ENCODE results near the gene MYH14.
"Not testable (repeated sequence)": the region's sequence is repeated elsewhere in the genome, so short reads cannot be mapped to it uniquely, and the experiment has no call there.

The MYH14 gene

DNA sequence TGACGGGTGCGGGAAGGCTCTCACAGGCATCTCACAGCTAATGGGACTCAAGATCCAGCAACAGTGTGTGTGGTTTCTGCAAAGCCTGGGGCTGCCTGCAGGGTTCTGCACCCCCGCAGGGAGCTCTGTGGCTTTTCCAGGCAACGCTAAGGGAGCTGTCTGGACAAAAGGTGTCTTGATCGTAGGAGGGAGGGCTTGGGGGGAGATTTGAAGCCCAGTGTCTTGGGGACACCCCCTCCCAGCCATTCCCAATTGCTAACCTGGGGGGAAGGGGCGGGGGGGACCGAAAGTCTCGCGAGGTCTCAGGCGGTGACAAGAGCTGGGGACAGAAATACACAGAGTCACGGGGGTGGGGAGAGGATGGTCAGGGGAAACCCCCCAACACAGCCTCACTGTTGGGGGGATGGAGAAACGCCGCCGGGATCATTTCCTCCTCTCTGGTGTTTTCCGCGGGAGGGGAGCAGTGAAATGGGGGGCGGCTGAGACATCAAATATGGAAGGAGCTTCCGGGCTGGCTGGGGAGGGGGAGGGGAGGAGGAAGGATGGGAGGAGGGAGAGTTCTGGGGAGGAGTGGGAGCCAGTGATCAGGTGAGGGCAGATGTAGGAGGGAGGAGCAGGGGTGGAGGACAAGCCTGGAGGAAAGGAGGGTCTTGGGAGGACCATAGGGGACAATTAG lies 112.5 kb downstream of the MYH14 start:
- DNase-seq (ENCODE audit: low spot score): no peak
- no peak for FAIRE-seq

DNA sequence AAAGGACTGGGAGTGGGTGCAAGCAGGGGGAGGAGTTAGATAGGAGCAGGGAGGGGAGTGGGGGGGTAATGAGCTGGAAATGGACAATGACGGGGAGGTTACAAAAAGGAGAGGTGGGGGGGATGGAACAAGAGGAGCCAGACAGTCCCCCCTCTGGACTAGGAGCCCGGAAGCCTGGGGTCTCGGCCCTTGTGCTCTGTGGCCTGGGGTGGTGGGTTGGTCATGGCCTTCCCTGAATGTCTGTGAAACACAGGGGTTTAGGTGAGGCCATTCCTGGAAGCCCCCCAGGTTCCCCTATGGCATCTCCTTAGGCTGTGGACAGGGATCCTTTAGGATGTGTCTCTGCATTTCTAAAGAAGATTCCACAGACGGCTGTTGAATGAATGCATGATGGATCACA lies 113.7 kb downstream of the MYH14 start:
- FAIRE-seq (no peak), DNase-seq (ENCODE audit: low spot score) (no peak)

DNA sequence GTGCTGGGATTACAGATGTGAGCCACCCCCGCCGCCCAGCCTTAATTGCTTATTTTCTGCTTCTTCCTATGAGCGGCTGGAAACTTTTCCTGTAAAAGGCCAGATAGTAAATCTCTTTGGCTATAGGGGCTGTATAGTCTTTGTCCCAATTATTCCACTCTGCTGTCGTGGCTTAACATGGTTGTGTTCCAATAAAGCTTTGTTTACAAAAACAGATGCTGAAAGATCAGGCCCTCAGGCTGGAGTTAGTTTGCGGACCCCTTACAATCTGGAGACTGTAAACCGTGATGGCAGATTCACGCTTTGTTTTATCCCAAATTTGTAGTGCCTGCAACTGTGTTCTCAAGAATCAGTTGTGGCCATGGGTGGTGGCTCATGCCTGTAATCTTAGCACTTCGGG lies 115.0 kb downstream of the MYH14 start:
- FAIRE-seq: no peak
- no peak for DNase-seq (ENCODE audit: low spot score)

DNA sequence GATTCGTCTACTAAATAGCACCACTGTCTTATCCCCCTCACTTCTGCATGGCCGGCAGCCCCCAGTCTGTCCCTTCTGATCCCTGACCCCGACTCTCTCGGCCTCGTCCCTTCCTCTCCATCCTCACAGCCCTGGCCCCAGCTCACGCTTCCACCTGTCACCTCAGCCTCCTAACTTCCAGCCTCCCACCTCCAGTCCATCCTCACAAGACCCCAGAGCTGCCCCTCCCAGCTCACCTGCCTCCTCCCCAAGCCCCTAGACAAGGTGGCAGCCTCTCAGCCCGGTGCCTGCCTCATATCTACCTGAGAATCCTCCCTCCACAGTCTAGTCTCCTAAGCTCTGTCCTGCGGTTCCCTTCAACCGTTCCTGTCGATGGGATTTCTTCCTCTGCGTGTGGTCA lies 115.7 kb downstream of the MYH14 start:
- FAIRE-seq: no peak
- no peak for DNase-seq (ENCODE audit: low spot score)

DNA sequence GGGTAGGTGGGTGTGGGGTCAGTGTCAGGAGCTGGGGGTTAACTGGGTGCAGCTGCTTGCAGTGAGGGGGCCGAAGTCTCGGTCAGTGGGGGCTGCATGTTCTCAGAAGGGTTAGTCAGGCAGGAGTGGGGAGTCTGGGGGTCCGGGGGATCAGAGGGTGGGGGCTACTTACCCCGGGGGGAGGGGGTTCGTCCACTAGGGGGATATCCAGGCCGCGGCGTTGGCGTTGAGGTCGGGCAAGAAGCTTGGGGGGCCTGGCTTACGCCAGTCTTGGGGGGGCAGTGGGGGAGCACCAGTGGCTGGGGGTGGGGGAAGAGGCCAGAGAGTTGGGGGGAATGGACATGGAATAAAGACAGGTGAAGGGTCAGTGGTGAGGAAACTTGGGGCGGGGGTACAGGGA lies 116.6 kb downstream of the MYH14 start:
- FAIRE-seq: no peak

DNA sequence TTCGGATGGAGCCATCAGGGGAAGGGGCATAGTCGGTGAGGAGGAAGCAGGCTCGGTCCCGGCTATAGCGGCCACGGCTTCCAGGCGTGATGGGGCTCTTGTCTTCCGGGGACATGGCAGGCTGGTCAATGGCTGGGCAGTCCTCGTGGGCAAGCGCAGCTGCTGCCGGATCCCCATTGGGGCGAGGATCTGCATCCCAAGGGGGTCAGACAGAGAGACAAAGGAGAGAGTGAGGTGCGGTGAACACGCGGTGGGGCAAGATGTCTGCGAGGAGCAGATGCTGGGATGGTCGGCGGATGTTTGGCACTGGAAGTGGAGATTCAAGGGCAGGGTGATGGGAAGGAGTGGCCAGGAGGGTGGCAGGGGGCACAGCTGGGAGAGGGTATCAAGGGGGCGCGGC lies 117.2 kb downstream of the MYH14 start:
- no peak for FAIRE-seq
- DNase-seq (ENCODE audit: low spot score): no peak

More for the DNA sequence above, 116.6 kb downstream of the MYH14 start:
- no peak for DNase-seq (ENCODE audit: low spot score)

DNA sequence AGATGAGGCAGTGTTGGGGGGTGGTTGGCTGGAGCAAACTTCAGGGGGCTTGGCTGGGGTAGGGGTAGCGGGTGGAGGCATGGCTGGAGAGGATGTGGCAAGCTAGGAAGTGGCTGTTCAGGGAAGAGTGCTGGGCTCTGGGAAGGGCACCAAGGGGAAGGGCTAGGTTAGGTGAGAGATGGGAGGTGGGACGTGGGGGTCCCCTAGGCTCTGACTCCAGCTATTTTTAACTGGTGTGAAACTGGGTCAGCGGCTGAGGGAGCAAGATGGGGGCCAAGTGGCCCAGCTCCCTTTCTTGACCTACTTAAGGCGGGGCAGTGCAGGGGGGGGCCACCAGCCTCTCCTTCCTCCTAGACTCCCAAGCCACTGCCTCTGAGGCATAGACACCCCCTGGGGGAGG lies 118.4 kb downstream of the MYH14 start:
- no peak for DNase-seq (ENCODE audit: low spot score)
- no peak for FAIRE-seq

DNA sequence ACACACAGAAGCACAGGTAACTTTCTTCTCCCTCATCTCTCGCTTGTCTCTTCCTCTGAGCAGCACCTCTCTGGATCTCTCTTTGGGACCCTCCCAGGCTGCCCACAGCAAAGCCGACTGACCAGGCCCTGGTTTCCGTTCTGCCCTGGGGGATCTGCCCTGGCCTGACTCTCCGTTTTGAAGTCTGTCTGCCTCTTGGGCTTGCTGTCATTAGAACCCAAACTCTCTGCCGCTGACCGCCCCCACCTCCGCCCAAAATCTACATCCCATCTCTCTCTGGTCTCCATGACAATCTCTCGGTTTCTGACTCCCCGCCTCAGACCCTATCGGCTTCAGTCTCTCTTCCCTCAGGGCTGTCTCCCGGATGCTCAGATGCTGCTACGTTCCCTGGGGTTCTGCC lies 118.8 kb downstream of the MYH14 start:
- FAIRE-seq: no peak
- DNase-seq (ENCODE audit: low spot score): no peak

DNA sequence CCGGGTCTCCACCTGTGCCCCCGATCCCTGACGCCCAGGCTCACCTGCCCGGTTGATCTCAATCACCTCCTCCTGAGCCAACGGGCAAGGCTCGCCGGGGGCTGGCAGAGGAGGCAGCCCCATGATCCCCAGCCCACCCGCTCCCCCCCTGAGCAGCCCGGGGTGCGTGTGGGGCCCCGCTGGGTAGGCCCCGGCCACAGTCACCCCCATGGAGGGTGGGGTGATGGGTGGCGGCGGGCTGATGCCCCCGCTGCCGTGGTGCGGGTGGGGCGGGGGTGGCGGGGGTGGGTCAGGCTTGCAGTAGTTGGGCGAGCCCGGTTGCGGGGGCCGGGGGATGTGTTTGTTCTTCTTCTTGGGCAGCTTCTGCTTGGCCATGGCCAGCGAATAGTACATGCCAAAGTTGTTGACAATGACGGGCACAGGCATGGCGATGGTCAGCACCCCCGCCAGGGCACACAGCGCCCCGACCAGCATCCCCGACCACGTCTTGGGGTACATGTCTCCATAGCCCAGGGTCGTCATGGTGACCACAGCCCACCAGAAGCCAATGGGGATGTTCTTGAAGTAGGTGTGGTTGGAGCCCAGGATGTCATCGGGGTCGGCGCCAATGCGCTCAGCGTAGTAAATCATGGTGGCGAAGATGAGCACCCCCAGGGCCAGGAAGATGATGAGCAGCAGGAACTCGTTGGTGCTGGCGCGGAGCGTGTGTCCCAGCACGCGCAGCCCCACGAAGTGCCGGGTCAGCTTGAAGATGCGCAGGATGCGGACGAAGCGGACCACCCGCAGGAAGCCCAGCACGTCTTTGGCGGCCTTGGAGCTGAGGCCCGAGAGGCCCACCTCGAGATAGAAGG lies 119.7 kb downstream of the MYH14 start:
- FAIRE-seq (no peak), DNase-seq (ENCODE audit: low spot score) (no peak)

DNA sequence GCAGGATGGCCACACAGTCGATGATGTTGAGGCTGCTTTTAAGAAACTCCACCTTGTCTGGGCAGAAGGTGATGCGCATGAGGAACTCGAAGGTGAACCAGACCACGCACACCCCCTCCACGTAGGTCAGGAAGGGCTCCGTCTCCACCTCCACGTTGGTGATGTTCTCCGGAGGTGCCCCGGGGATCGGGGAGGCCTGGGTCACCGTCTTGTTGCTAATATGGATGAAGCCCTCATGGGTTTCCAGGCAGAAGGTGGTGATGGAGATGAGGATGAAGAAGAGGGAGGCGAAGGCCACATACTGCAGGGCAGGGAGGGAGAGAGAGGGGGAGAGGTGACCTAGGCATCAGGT lies 120.3 kb downstream of the MYH14 start:
- FAIRE-seq: no peak

DNA sequence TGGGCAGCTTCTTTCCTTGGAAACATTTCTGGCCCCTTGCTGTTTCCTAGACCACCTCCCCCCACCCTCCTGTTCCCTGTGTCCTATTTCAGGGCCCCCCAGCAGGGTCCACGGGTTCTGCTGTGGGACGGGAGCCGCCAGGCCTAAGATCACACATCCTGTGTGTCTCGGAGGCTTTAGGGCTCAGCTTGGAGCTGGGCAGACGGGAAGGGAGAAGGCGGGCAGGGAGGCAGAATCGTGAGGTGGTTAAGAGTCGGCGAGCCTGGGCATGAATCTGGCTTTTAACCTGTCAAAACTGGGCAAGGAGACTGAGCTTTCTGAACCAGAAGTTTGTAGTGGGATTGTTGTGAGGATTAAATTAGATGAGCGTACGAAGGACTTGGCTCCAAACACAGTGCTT lies 120.9 kb downstream of the MYH14 start:
- DNase-seq (ENCODE audit: low spot score) (no peak), FAIRE-seq (no peak)

More for the DNA sequence above, 120.3 kb downstream of the MYH14 start:
- DNase-seq (ENCODE audit: low spot score): no peak

DNA sequence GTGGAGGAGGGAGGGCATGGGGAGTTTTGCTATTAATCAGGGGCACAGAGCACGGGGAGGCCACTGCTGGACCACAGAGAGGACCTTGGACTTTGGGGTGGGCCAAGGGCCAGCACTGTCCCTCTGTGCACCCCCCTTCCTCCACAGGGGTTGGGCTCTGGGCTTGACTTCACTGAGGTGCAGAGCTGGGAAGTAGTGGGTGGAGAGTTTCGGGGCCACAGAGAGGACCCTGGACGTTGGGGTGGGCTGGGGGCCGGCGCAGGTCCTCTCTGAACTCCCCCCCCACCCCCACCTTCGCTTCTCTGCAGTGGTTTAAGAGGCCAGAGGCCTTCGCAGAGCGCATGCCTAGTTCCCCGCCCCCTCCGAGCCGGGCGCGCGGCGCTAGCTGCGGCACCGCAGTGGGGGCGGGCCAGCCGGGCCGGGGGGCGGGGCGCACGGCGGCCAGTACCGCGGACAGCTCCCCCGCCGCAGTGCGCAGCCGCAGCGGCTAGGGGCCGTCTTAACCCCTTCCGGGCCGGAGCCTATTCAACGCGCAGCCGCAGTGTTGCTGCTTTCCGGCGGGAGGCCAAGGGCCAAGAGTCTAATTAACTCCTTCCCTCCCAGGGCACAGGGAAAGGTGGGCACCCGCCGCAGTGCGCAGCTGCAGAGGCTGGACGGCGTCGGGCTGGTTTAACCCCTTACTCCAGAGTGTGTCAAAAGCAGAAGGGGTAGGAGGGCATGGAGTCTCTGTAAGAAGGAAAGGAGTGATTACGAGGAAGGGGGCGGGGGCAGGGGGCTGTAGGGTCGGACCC lies 122.1 kb downstream of the MYH14 start:
- no peak for DNase-seq (ENCODE audit: low spot score)
- FAIRE-seq: no peak

DNA sequence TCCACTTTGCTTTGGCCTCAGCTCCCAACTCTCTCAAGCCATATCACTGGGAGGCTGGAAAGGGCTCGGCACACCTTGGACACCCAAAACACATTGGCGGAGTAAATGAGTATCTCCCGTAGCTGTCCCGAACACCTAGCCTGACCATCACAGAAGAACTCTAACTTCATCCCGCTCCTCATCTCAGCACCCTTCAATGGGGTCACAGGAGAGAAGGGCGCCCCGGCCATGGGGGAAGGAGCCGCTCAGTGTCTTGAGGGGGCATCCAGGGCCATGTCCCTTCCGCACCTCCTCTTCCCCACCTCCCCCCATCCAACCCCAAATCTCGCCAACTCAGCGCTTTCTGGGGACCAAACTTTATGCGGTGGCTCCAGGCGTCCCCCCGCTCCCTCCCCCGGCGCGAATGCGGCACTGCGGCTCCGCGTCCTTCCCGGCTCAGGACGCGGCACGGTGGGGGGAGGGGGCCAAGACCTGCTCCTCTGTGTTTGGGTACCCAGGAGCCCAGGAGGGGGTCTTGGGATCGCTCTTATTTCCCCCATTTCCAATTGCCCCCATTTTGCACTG lies 122.8 kb downstream of the MYH14 start:
- FAIRE-seq (no peak), DNase-seq (ENCODE audit: low spot score) (no peak)

DNA sequence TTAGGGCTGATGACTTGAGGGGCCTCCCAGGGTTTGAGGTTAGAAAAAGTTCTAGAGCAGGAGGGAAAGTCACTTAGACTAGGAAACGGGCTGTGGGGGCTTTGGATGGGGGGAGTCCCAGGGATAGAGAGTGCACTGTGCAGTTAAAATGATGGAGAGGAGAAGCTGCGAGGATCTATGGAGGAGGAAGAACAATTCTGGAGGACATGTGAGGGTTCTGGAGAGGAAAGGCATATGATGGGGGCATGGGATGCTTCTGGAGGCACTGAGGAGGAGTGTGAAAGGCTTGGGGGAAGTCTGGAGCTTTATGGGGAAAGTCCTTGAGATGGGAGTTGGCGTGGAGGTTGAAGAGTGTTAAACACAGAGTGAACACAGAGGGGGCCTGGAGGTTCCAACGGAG lies 123.6 kb downstream of the MYH14 start:
- FAIRE-seq (no peak), DNase-seq (ENCODE audit: low spot score) (no peak)

DNA sequence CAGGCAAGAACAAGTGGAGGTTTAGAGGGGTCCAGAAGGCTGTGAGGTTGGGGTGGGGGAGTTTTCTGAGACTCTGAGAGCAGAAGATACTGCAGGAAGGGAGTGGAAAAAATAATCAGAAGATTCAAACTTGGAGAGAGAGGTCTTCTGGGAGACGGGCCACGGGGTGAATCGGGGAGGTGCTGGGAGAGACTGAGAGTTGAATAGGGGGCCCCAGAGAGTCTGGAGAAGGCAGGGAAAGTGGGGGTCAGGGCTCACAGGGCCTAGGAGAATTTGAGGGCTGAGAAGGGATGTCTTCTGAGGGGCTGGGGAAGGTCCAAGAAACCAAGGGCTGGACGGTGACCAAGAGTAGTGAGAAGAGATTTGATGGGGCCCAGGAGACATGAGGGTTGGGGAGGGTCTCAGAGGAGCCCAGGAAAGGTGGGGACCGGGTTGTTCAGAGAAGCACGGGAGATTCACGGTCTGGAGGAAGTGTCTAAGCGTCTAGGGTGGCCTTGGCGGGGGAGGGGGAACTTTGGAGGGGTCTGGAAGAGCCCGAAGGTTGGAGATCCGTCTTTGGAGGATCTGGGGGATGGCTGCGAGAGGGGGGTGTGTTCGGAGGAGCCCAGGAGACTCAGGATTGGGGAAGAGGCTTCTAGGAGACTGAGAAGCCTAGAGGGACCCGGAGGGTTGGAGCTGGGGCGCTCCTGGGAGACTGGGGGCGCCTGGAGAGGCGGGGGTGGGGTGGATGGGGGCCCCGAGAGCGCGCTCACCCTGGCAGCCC lies 124.2 kb downstream of the MYH14 start:
- no peak for DNase-seq (ENCODE audit: low spot score)
- no peak for FAIRE-seq

DNA sequence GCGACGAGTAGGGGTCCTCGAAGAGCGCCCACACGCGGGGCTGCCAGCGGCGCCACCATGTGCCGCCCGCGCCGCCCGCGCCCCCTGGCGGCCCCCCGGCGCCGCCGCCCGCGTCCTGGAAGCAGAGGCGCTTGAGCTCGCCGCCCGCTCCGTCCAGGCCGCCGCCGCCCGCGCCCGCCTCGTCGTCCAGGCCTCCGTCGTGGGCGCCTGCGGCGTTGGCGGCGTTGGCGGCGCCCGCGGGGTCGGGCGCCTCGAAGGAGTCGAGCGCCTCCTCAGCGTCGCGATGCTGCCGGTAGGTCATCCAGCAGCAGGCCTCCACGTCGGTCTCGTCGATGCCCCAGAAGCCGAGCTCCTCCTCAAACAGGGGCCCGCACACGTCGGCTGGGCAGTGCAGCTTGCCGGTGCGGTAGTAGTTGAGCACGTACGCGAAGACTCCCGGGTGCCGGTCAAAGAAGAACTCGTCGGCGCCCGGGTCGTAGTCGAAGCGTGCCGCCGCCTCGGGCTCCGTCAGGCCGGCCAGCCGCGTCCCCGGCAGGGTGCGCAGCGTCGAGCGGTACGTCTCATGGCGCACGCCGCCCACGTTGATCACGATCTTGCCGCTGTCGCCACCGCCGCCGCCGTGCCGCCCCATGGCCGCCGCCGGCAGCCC lies 124.9 kb downstream of the MYH14 start:
- FAIRE-seq (no peak), DNase-seq (ENCODE audit: low spot score) (no peak)

DNA sequence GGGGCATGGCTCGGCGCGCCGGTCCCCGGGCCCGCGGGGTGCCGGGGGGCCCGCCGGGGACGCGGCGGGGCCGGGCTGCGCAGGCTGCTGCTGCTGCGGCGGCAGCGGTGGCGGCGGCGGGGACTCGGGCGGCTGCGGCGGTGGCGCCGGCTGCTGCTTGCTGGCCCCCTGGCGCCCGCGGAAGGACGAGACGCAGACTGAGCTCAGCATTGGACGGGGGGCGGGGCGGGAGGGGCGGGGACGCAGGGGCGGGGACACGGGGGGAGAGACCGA lies 125.4 kb downstream of the MYH14 start:
- no peak for DNase-seq (ENCODE audit: low spot score)
- no peak for FAIRE-seq

DNA sequence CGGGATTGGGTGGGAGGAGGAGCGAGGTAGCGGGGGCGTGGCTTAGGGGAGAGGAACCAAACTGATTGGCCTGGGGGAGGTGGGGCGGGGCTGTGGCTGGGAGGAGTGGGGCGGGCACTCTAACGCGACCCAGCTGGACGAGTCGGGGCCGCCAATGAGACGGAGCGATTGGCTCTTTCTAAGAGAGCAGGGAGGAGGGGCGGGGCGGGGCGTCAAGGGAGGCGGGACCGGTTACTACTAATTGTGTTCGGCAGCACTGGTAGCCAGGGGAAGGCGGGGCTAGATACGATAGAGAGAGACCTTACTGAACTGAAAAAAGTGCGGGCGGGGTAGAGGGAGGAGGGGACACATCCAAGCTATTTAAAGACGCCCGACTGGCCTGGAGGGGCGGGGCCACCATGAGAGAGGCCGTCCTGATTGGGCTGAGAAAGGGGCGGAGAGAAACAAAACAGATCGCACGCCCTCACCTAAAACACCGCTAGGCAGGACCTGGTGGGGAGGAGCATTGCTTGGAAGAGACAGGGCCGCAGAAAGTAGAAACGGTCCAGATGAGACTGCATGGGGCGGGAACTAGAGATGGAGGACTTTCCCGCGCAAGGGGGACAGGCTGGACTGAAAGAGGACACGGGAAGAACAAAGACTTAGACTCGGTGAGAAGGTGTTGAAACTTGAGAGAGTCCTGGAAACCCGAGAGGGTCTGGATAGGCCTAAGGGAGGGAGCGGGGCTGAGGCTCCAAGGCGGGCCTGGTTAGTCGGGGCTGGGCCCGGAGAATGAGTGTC lies 125.9 kb downstream of the MYH14 start, which contains the start of gene KCNC3:
TSS of gene KCNC3 (minus strand) at position 232 of the 780 bp plus-strand sequence. CDS start 295 bp downstream, outside the sequence.
- DNase-seq (ENCODE audit: low spot score): no peak
- no peak for FAIRE-seq

DNA sequence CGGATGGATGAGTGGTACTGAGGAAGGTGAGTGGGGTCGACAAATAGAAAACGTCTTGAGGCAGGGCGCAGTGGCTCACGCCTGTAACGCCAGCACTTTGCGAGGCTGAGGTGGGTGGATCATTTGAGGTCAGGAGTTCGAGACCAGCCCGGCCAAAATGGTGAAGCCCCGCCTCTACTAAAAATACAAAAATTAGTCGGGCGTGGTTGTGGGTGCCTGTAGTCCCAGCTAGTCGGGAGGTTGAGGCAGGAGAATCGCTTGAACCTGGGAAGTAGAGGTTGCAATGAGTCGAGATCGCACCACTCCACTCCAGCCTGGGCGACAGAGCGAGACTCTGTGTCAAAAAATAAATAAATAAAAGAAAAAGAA lies 126.5 kb downstream of the MYH14 start:
- not testable (repeated sequence) for DNase-seq (ENCODE audit: low spot score); FAIRE-seq

Measured in RCC 7860 (cell line).